HEK293 (cell line): ENCODE results near the gene LRRC46.
A peak's percentile ranks its signal among the peaks of the same experiment; 100 is the strongest.

Experiments
- GLIS1 ChIP-seq: fragments of 450-650 bp; formaldehyde crosslinking; IDR thresholded peaks from 2 replicates; pipeline ENCODE4 v1.5.1; 2016; ENCODE audit warnings: missing biosample characterization, missing genetic modification characterization
- OSR2 ChIP-seq: fragments of 450-650 bp; formaldehyde crosslinking; IDR thresholded peaks from 2 replicates; pipeline ENCODE4 v1.5.1; 2016; ENCODE audit warnings: missing biosample characterization, missing genetic modification characterization
- OVOL3 ChIP-seq: fragments of 450-650 bp; formaldehyde crosslinking; IDR thresholded peaks from 2 replicates; pipeline ENCODE4 v1.5.1; 2016; ENCODE audit warnings: missing biosample characterization, missing genetic modification characterization
- SP2 ChIP-seq: fragments of 450-650 bp; formaldehyde crosslinking; IDR thresholded peaks from 2 replicates; pipeline ENCODE4 v1.5.1; 2016; ENCODE audit warnings: missing biosample characterization, missing genetic modification characterization
- WT1 ChIP-seq: fragments of 450-650 bp; formaldehyde crosslinking; IDR thresholded peaks from 2 replicates; pipeline ENCODE4 v1.5.1; 2016; ENCODE audit warnings: missing biosample characterization, missing genetic modification characterization
- ZBTB21 ChIP-seq: fragments of 450-650 bp; formaldehyde crosslinking; IDR thresholded peaks from 2 replicates; pipeline ENCODE4 v1.5.1; 2017; ENCODE audit warnings: missing biosample characterization, missing genetic modification characterization
- ZBTB7A ChIP-seq: fragments of 450-650 bp; formaldehyde crosslinking; IDR thresholded peaks from 2 replicates; pipeline ENCODE4 v1.5.1; 2016; ENCODE audit warnings: low read depth, missing biosample characterization, missing genetic modification characterization
- ZBTB8A ChIP-seq: fragments of 450-650 bp; formaldehyde crosslinking; IDR thresholded peaks from 2 replicates; pipeline ENCODE4 v1.5.1; 2016; ENCODE audit warnings: missing biosample characterization, missing genetic modification characterization
- ZEB2 ChIP-seq: fragments of 450-650 bp; formaldehyde crosslinking; IDR thresholded peaks from 2 replicates; pipeline ENCODE4 v1.5.1; 2016; ENCODE audit warnings: missing biosample characterization, missing genetic modification characterization
- ZFP37 ChIP-seq: fragments of 450-650 bp; formaldehyde crosslinking; IDR thresholded peaks from 2 replicates; pipeline ENCODE4 v1.5.1; 2016; ENCODE audit warnings: missing biosample characterization, missing genetic modification characterization
- ZFP69B ChIP-seq: fragments of 450-650 bp; formaldehyde crosslinking; IDR thresholded peaks from 2 replicates; pipeline ENCODE4 v1.5.1; 2016; ENCODE audit warnings: missing biosample characterization, missing genetic modification characterization
- ZNF16 ChIP-seq: fragments of 450-650 bp; formaldehyde crosslinking; IDR thresholded peaks from 2 replicates; pipeline ENCODE4 v1.5.1; 2016; ENCODE audit warnings: low read depth, missing biosample characterization, missing genetic modification characterization
- ZNF24 ChIP-seq: fragments of 450-650 bp; formaldehyde crosslinking; IDR thresholded peaks from 2 replicates; pipeline ENCODE4 v1.5.1; 2016; ENCODE audit warnings: missing biosample characterization, missing genetic modification characterization
- ZNF302 ChIP-seq: fragments of 450-650 bp; formaldehyde crosslinking; IDR thresholded peaks from 2 replicates; pipeline ENCODE4 v1.5.1; 2016; ENCODE audit warnings: missing biosample characterization, missing genetic modification characterization, low read depth
- ZNF37A ChIP-seq: fragments of 450-650 bp; IDR thresholded peaks from 2 replicates; pipeline ENCODE4 v1.5.1; 2018; ENCODE audit warnings: missing biosample characterization, missing genetic modification characterization
- ZNF391 ChIP-seq: fragments of 450-650 bp; formaldehyde crosslinking; IDR thresholded peaks from 2 replicates; pipeline ENCODE4 v1.5.1; 2016; ENCODE audit warnings: low read depth, missing biosample characterization, missing genetic modification characterization, borderline replicate concordance
- ZNF473 ChIP-seq: fragments of 450-650 bp; formaldehyde crosslinking; IDR thresholded peaks from 2 replicates; pipeline ENCODE4 v1.5.1; 2017; ENCODE audit warnings: missing biosample characterization, missing genetic modification characterization
- ZNF555 ChIP-seq: fragments of 450-650 bp; formaldehyde crosslinking; conservative IDR thresholded peaks from 2 replicates; pipeline ENCODE4 v1.5.1; 2017; ENCODE audit warnings: missing biosample characterization, mild to moderate bottlenecking, missing genetic modification characterization, inconsistent platforms
- ZNF600 ChIP-seq: fragments of 450-650 bp; formaldehyde crosslinking; IDR thresholded peaks from 2 replicates; pipeline ENCODE4 v1.5.1; 2016; ENCODE audit warnings: missing biosample characterization, missing genetic modification characterization
- ZNF610 ChIP-seq: fragments of 450-650 bp; formaldehyde crosslinking; IDR thresholded peaks from 2 replicates; pipeline ENCODE4 v1.5.1; 2016; ENCODE audit warnings: missing biosample characterization, missing genetic modification characterization, borderline replicate concordance
- ZNF629 ChIP-seq: fragments of 450-650 bp; formaldehyde crosslinking; IDR thresholded peaks from 2 replicates; pipeline ENCODE4 v1.5.1; 2017; ENCODE audit warnings: missing biosample characterization, missing genetic modification characterization
- ZXDB ChIP-seq: fragments of 450-650 bp; formaldehyde crosslinking; IDR thresholded peaks from 2 replicates; pipeline ENCODE4 v1.5.1; 2016; ENCODE audit warnings: missing biosample characterization, missing genetic modification characterization
- TF ChIP-seq, protein P1 (sequence below): fragments of 450-650 bp; formaldehyde crosslinking; IDR thresholded peaks from 2 replicates; pipeline ENCODE4 v1.5.1; 2016; ENCODE audit warnings: missing biosample characterization, missing genetic modification characterization
- TF ChIP-seq, protein P2 (sequence below): fragments of 450-650 bp; IDR thresholded peaks from 2 replicates; pipeline ENCODE4 v1.5.1; 2018; ENCODE audit warnings: missing biosample characterization, missing genetic modification characterization
- TF ChIP-seq, protein P3 (sequence below): fragments of 450-650 bp; formaldehyde crosslinking; conservative IDR thresholded peaks from 2 replicates; pipeline ENCODE4 v1.5.1; 2016; ENCODE audit warnings: low read depth, missing biosample characterization, missing genetic modification characterization
- TF ChIP-seq, protein P4 (sequence below): fragments of 450-650 bp; formaldehyde crosslinking; IDR thresholded peaks from 2 replicates; pipeline ENCODE4 v1.5.1; 2016; ENCODE audit warnings: missing biosample characterization, missing genetic modification characterization
- TF ChIP-seq, protein P5 (sequence below): fragments of 450-650 bp; formaldehyde crosslinking; IDR thresholded peaks from 2 replicates; pipeline ENCODE4 v1.5.1; 2016; ENCODE audit warnings: missing biosample characterization, missing genetic modification characterization

Gene LRRC46

DNA sequence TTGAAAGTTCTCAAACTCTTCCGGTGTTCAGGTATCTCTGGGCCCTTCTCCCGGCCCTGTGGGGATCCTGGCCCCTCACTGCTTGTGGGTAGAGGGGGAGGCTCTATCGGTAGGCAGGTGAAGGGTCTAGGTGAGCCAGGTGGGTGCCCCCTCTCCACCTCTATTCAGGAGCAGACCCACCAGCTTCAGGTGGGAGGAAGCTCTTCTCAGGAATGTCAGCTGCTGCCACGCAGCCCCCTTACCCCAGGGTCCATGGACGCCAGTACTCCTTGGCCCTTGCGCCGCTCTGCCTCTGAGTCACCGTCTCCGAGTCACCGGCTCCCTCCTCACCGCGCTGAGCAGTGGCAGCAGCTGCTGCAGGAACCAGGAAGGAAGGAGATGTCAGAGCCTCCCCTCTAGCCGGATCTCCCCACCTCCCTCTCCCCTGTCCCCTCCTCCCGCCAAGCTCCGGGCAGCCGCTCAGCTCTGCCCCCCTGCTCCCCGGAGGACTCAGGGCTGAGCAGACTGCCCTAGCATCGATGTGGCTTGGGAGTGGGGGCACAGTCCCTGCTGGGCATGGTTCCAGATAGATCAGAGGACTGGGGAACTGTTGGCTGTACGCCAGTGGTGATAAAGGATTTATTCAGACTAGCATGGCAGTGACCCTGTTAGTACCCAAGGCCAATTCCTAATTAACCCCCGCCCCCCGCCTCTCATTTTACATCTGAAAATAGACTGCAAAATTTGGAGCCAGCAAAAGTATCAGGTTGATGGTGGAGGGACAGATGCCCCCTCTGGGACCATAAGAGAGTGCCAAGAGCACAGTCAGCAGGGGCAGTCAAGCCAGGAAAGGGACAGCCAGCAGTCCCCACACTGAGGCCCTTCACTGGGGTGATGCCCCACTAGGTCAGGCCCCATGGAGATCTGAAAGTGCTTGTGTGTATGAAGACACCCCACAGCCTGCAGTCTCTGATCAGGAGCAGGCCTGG lies 9.8 kb upstream of the LRRC46 start, which contains the start of gene OSBPL7 (continued):
- TF ChIP-seq ZNF629 (tag by site-specific recombination) (peak; percentile 56; the same call in 1 of the 2 replicates), ZNF391 (tag by site-specific recombination) (0 out of 2 replicates have a peak, but pooled peaks have one; percentile 50), ZNF37A (peak; percentile 72; the same call in 1 of the 2 replicates), WT1 (tag by site-specific recombination) (peak; percentile 26; the same call in 1 of the 2 replicates), ZBTB7A (tag by site-specific recombination) (0 out of 2 replicates have a peak, but pooled peaks have one; percentile 65), ZNF16 (tag by site-specific recombination) (no peak), OSR2 (tag by site-specific recombination) (peak; percentile 58; the same call in 1 of the 2 replicates), ZXDB (tag by site-specific recombination) (0 out of 2 replicates have a peak, but pooled peaks have one; percentile 75), ZBTB8A (tag by site-specific recombination) (0 out of 2 replicates have a peak, but pooled peaks have one; percentile 32), ZFP37 (tag by site-specific recombination) (peak; percentile 74), ZNF610 (no peak), ZBTB21 (tag by site-specific recombination) (peak; percentile 23; the same call in 1 of the 2 replicates), ZEB2 (tag by site-specific recombination) (peak; percentile 85), OVOL3 (tag by site-specific recombination) (no peak), GLIS1 (tag by site-specific recombination) (peak; percentile 77), ZNF600 (tag by site-specific recombination) (peak; percentile 92), ZNF555 (tag by site-specific recombination) (no peak), ZNF302 (no peak), ZNF473 (tag by site-specific recombination) (no peak), ZFP69B (peak; percentile 60; the same call in 1 of the 2 replicates), ZNF24 (tag by site-specific recombination) (peak; percentile 81), SP2 (peak; percentile 89)
- TF ChIP-seq, protein P1, sequence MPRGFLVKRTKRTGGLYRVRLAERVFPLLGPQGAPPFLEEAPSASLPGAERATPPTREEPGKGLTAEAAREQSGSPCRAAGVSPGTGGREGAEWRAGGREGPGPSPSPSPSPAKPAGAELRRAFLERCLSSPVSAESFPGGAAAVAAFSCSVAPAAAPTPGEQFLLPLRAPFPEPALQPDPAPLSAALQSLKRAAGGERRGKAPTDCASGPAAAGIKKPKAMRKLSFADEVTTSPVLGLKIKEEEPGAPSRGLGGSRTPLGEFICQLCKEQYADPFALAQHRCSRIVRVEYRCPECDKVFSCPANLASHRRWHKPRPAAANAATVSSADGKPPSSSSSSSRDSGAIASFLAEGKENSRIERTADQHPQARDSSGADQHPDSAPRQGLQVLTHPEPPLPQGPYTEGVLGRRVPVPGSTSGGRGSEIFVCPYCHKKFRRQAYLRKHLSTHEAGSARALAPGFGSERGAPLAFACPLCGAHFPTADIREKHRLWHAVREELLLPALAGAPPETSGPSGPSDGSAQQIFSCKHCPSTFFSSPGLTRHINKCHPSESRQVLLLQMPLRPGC (tag by site-specific recombination) = peak; percentile 18; the same call in 1 of the 2 replicates
- TF ChIP-seq, protein P2, sequence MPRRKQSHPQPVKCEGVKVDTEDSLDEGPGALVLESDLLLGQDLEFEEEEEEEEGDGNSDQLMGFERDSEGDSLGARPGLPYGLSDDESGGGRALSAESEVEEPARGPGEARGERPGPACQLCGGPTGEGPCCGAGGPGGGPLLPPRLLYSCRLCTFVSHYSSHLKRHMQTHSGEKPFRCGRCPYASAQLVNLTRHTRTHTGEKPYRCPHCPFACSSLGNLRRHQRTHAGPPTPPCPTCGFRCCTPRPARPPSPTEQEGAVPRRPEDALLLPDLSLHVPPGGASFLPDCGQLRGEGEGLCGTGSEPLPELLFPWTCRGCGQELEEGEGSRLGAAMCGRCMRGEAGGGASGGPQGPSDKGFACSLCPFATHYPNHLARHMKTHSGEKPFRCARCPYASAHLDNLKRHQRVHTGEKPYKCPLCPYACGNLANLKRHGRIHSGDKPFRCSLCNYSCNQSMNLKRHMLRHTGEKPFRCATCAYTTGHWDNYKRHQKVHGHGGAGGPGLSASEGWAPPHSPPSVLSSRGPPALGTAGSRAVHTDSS (tag by site-specific recombination) = no peak
- TF ChIP-seq, protein P3, sequence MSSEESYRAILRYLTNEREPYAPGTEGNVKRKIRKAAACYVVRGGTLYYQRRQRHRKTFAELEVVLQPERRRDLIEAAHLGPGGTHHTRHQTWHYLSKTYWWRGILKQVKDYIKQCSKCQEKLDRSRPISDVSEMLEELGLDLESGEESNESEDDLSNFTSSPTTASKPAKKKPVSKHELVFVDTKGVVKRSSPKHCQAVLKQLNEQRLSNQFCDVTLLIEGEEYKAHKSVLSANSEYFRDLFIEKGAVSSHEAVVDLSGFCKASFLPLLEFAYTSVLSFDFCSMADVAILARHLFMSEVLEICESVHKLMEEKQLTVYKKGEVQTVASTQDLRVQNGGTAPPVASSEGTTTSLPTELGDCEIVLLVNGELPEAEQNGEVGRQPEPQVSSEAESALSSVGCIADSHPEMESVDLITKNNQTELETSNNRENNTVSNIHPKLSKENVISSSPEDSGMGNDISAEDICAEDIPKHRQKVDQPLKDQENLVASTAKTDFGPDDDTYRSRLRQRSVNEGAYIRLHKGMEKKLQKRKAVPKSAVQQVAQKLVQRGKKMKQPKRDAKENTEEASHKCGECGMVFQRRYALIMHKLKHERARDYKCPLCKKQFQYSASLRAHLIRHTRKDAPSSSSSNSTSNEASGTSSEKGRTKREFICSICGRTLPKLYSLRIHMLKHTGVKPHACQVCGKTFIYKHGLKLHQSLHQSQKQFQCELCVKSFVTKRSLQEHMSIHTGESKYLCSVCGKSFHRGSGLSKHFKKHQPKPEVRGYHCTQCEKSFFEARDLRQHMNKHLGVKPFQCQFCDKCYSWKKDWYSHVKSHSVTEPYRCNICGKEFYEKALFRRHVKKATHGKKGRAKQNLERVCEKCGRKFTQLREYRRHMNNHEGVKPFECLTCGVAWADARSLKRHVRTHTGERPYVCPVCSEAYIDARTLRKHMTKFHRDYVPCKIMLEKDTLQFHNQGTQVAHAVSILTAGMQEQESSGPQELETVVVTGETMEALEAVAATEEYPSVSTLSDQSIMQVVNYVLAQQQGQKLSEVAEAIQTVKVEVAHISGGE (tag by site-specific recombination) = peak; percentile 90
- TF ChIP-seq, protein P4, sequence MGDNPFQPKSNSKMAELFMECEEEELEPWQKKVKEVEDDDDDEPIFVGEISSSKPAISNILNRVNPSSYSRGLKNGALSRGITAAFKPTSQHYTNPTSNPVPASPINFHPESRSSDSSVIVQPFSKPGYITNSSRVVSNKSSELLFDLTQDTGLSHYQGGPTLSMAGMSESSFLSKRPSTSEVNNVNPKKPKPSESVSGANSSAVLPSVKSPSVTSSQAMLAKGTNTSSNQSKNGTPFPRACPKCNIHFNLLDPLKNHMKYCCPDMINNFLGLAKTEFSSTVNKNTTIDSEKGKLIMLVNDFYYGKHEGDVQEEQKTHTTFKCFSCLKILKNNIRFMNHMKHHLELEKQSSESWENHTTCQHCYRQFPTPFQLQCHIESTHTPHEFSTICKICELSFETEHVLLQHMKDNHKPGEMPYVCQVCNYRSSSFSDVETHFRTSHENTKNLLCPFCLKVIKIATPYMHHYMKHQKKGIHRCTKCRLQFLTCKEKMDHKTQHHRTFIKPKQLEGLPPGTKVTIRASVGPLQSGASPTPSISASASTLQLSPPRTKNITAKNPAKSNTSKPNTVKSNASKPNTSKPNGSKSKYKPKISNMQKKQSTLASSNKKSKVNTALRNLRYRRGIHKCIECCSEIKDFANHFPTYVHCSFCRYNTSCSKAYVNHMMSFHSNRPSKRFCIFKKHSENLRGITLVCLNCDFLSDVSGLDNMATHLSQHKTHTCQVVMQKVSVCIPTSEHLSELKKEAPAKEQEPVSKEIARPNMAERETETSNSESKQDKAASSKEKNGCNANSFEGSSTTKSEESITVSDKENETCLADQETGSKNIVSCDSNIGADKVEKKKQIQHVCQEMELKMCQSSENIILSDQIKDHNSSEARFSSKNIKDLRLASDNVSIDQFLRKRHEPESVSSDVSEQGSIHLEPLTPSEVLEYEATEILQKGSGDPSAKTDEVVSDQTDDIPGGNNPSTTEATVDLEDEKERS (tag by site-specific recombination) = no peak
- TF ChIP-seq, protein P5, sequence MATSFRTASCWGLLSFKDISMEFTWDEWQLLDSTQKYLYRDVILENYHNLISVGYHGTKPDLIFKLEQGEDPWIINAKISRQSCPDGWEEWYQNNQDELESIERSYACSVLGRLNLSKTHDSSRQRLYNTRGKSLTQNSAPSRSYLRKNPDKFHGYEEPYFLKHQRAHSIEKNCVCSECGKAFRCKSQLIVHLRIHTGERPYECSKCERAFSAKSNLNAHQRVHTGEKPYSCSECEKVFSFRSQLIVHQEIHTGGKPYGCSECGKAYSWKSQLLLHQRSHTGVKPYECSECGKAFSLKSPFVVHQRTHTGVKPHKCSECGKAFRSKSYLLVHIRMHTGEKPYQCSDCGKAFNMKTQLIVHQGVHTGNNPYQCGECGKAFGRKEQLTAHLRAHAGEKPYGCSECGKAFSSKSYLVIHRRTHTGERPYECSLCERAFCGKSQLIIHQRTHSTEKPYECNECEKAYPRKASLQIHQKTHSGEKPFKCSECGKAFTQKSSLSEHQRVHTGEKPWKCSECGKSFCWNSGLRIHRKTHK (tag by site-specific recombination) = no peak
